GM12875 (cell line): ENCODE results near the gene MTARC2.

ENCODE experiments used
- H3K4me3 ChIP-seq: one replicate; pipeline ENCODE4 v1.5.1; 2011; ENCODE audit warnings: low read depth, low read length, control low read depth
- CTCF ChIP-seq: IDR thresholded peaks from 2 replicates; pipeline ENCODE4 v1.5.1; 2011; ENCODE audit warnings: low read depth, mild to moderate bottlenecking, control low read depth, inconsistent platforms, low read length, moderate library complexity, borderline replicate concordance; ENCODE audit not compliant: insufficient read depth

The MTARC2 gene

GRCh38 chr1:220798338-220798737, 50.2 kb downstream of the MTARC2 start:
- H3K4me3 ChIP-seq = no peak overlapping the region
- no peak for TF ChIP-seq CTCF

GRCh38 chr1:220800262-220800661, 52.1 kb downstream of the MTARC2 start:
- no peak for TF ChIP-seq CTCF
- H3K4me3 ChIP-seq = no peak overlapping the region

GRCh38 chr1:220803401-220804201, 55.5 kb downstream of the MTARC2 start:
- TF ChIP-seq CTCF = peak; percentile 44; the same call in 1 of the 2 replicates
- no peak overlapping the region for H3K4me3 ChIP-seq

GRCh38 chr1:220804202-220804586, 56.1 kb downstream of the MTARC2 start:
- TF ChIP-seq CTCF = no peak
- H3K4me3 ChIP-seq = no peak overlapping the region

GRCh38 chr1:220806408-220806807, 58.3 kb downstream of the MTARC2 start:
- no peak overlapping the region for H3K4me3 ChIP-seq
- no peak for TF ChIP-seq CTCF

GRCh38 chr1:220807726-220808125, 59.6 kb downstream of the MTARC2 start:
- no peak for TF ChIP-seq CTCF
- no peak overlapping the region for H3K4me3 ChIP-seq
